Activated CD4-positive, alpha-beta memory T cell treated with anti-CD3 and anti-CD28 coated beads for 36 hours (primary cell): ENCODE data around the gene WDR74. TPM values are rescaled to one million over a fixed set of nuclear protein-coding genes. Genes with fewer than 3 reads are reported as not detected.
"Not testable (repeated sequence)": the region's sequence is repeated elsewhere in the genome, so short reads cannot be mapped to it uniquely, and the experiment has no call there.

Source experiments
- CTCF ChIA-PET: fragments of 350-600 bp; sonication (Branson Sonifier 250); formaldehyde crosslinking; loops from one replicate; lab custom pipeline; 2021; ENCODE audit warnings: antibody characterized with exemption, inconsistent platforms; lab: Charles Lee
- POLR2A ChIA-PET: fragments of 350-600 bp; sonication (Branson Sonifier 250); formaldehyde crosslinking; loops from one replicate; lab custom pipeline; 2021; ENCODE audit warnings: antibody characterized with exemption; lab: Charles Lee
- DNase-seq: peaks from one replicate; pipeline ENCODE4 v3.0.0-alpha.2; 2020
- H3K27ac Mint-ChIP-seq: one replicate; pipeline ENCODE4 v1.8.0; 2021; ENCODE audit warnings: mixed read lengths
- H3K27me3 Mint-ChIP-seq: one replicate; pipeline ENCODE4 v1.8.0; 2021; ENCODE audit warnings: mixed read lengths
- H3K36me3 Mint-ChIP-seq: one replicate; pipeline ENCODE4 v1.8.0; 2021; ENCODE audit warnings: mixed read lengths
- H3K4me1 Mint-ChIP-seq: one replicate; pipeline ENCODE4 v1.8.0; 2021; ENCODE audit warnings: low read depth, mixed read lengths
- H3K4me3 Mint-ChIP-seq: one replicate; pipeline ENCODE4 v1.8.0; 2021; ENCODE audit warnings: mild to moderate bottlenecking, mixed read lengths
- H3K9me3 Mint-ChIP-seq: one replicate; pipeline ENCODE4 v1.8.0; 2021; ENCODE audit warnings: mixed read lengths
- intact Hi-C: fragments of 100-400 bp; cut with micrococcal nuclease; formaldehyde crosslinking; loops from one replicate; pipeline ENCODE4 v1.15.1; 2023
- total RNA-seq, 2 experiments: library from RNA; stranded (reverse); gene quantifications; one replicate each; pipeline ENCODE4 v1.2.3, GENCODE V29; 2021

The WDR74 gene
- total RNA-seq, 2 experiments from 2014 or later: 72.6 to 73.0 TPM

DNA sequence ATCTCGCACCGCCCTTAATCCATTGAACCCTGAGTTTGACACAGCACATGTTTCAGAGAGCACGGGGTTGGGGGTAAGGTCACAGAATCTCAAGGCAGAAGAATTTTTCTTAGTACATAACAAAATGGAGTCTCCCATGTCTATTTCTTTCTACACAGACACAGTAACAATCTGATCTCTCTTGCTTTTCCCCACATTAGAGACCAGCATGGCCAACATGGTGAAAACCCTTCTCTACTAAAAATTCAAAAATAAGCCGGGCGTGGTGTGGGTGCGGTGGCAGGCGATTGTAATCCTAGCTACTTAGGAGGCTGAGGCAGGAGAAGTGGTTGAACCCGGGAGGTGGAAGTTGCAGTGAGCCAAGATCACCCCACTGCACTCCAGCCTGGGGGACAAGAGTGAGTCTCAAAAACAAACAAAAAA is 19.9 kb upstream of the WDR74 start:
- H3K27ac Mint-ChIP-seq, H3K27me3 Mint-ChIP-seq, H3K9me3 Mint-ChIP-seq, intact Hi-C loops, CTCF ChIA-PET, H3K4me3 Mint-ChIP-seq, DNase-seq: not testable (repeated sequence)
- POLR2A ChIA-PET: interaction anchor here (0.5 kb wide), 1 partner anchor 9 kb away, joined by 3 read pairs; no protein-coding TSS in a partner anchor
- H3K36me3 Mint-ChIP-seq: peaks cover 31% of the 10 kb centered on the region
- peaks cover 45% of the 10 kb centered on the region for H3K4me1 Mint-ChIP-seq

DNA sequence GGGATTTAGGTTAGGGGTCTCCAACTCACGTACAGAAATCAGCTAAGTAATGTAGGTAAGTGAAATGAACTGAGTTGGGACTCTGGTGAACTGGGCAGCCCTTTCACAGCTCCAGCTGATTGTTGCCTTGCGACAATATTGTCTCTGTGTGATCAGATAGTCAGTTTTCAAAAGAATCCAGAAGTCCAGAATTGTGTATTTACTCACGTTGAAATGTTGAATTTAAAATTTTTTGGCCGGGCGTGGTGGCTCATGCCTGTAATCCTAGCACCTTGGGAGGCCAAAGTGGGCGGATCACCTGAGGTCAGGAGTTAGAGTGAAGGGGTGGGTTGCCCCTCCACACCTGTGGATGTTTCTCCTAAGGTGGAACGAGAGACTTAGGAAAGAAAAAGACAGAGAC is 18.8 kb upstream of the WDR74 start:
- Mint-ChIP-seq H3K9me3 (no peaks in the 10 kb centered on the region), H3K27ac (no peak overlapping the region), H3K4me3 (peak overlapping the region; percentile 95), H3K4me1 (peaks cover 54% of the 10 kb centered on the region), H3K36me3 (peaks cover 42% of the 10 kb centered on the region), H3K27me3 (peaks cover 3% of the 10 kb centered on the region)
- intact Hi-C loops: no loop called here
- POLR2A ChIA-PET: interaction anchor here (0.8 to 9.9 kb wide), 5 partner anchors 16 to 131 kb away, joined by 3 to 443 read pairs (median 26); partner anchors contain the start of genes HNRNPUL2, SLC3A2, WDR74 and ZBTB3
- no peak for DNase-seq
- CTCF ChIA-PET: interaction anchor here (1.3 to 6.0 kb wide), 3 partner anchors 23 to 145 kb away, joined by 3 to 56 read pairs (median 4); partner anchors contain the start of genes SLC3A2 and TMEM179B

DNA sequence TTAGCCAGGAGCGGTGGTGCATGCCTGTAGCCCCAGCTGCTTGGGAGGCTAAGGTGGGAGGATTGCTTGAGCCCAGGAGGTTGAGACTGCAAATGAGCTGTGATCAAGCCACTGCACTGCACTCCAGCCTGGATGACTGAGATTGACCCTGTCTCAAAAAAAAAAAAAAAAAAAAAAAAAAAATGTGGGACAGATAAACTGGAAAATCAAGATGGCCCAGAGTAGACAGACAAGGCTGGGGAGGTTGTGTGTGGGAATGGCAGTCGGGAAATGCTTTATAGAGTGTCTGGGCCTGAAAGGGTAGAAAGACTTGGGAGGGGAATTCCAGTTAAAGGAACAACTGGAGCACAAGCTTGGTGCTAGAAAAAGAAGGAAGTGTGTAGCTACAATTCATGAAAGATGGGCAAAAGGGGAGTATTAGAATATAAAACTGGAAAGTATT is 18.2 kb upstream of the WDR74 start:
- peaks cover 3% of the 10 kb centered on the region for H3K27me3 Mint-ChIP-seq
- peak overlapping the region; percentile 95 for H3K4me3 Mint-ChIP-seq
- peaks cover 48% of the 10 kb centered on the region for H3K36me3 Mint-ChIP-seq
- H3K9me3 Mint-ChIP-seq: no peaks in the 10 kb centered on the region
- intact Hi-C loops: loop anchor here (2.0 kb wide), 1 partner anchor 245 kb away; the partner anchor contains the start of genes EML3 and ROM1
- ChIA-PET CTCF (interaction anchor here (1.3 to 6.0 kb wide), 4 partner anchors 17 to 144 kb away, joined by 3 to 56 read pairs (median 8); partner anchors contain the start of genes SLC3A2, TMEM179B and WDR74), POLR2A (interaction anchor here (0.6 to 9.9 kb wide), 9 partner anchors 15 to 287 kb away, joined by 3 to 443 read pairs (median 22); partner anchors contain the start of genes HNRNPUL2, SLC3A2, TUT1 and WDR74)
- no peak for DNase-seq
- peaks cover 57% of the 10 kb centered on the region for H3K4me1 Mint-ChIP-seq
- no peak overlapping the region for H3K27ac Mint-ChIP-seq

DNA sequence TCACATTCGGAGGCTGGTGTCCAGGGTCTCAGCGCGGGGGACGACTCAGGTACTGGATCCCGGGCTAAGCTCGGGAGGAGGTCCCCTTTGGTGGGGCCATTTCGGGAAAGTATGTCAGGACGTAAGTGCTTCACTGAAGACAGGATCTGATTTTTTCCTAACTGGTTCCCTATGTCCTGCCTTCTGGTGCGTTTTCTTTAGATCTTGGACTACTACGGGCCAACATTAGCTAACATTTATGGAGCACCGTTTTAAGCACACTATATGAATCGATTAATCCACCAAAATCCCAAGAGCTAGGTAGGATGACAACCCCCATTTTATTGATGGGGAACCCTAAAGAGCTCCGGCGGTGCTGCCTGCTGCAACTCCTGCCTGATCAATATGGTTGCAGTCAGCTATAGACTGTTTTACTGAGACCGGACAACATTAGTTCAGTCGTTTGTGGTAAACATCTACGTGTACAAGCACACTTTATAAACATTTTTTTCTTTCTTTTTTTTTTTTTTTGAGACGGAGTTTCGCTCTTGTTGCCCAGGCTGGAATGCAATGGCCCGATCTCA is 17.0 kb upstream of the WDR74 start:
- Mint-ChIP-seq H3K9me3 (no peaks in the 10 kb centered on the region), H3K27ac (peak overlapping the region; percentile 94), H3K36me3 (peaks cover 58% of the 10 kb centered on the region), H3K4me1 (peaks cover 62% of the 10 kb centered on the region), H3K27me3 (peaks cover 3% of the 10 kb centered on the region), H3K4me3 (peak overlapping the region; percentile 95)
- no peak for DNase-seq
- POLR2A ChIA-PET: interaction anchor here (0.6 to 9.9 kb wide), 29 partner anchors 8 to 300 kb away, joined by 3 to 443 read pairs (median 7); partner anchors contain the start of genes B3GAT3, C11orf98, CSKMT and HNRNPUL2
- intact Hi-C loops: loop anchor here (1.0 to 2.0 kb wide), 4 partner anchors 69 to 244 kb away; partner anchors contain the start of genes EML3, HNRNPUL2, ROM1 and TMEM179B
- CTCF ChIA-PET: interaction anchor here (0.8 to 6.0 kb wide), 9 partner anchors 16 to 432 kb away, joined by 3 to 56 read pairs (median 7); partner anchors contain the start of genes HNRNPUL2, NXF1, SLC3A2 and TMEM179B

DNA sequence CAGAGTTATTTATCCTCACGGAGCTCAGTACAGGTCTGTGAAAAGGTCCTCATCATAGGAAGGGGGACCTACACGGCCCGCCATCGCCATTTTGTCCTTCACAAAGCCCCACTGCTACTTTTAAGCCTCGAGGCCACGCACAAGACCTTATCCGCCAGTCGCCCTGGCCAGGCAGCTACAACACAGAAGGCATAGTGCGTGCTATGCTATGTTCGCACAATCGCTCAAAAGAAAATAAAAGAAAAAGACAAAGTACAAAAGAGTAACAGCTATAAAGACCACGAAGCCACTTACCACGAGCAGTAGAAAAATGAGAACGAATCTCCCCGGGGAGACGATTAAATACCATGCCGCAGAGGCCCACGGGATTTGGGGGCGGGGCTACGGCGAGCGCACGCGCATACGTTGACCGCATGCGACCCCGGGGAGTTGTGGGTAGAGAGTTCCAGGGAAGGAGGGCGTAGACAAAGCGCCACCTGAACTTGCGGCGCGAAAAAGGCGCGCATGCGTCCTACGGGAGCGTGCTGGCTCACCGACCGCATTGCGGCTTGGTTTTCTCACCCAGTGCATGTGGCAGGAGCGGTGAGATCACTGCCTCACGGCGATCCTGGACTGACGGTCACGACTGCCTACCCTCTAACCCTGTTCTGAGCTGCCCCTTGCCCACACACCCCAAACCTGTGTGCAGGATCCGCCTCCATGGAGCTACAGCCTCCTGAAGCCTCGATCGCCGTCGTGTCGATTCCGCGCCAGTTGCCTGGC is 16.4 kb upstream of the WDR74 start:
- CTCF ChIA-PET: interaction anchor here (0.7 to 6.0 kb wide), 9 partner anchors 15 to 431 kb away, joined by 3 to 56 read pairs (median 7); partner anchors contain the start of genes HNRNPUL2, NXF1, SLC3A2 and TMEM179B
- H3K36me3 Mint-ChIP-seq: peaks cover 58% of the 10 kb centered on the region
- no peaks in the 10 kb centered on the region for H3K9me3 Mint-ChIP-seq
- H3K27ac Mint-ChIP-seq: peak overlapping the region; percentile 94
- peak overlapping the region; percentile 95 for H3K4me3 Mint-ChIP-seq
- DNase-seq: peak; percentile 99
- H3K27me3 Mint-ChIP-seq: peaks cover 3% of the 10 kb centered on the region
- intact Hi-C loops: loop anchor here (1.0 to 2.0 kb wide), 7 partner anchors 13 to 243 kb away; partner anchors contain the start of genes EML3, HNRNPUL2, NXF1 and ROM1
- peaks cover 57% of the 10 kb centered on the region for H3K4me1 Mint-ChIP-seq
- POLR2A ChIA-PET: interaction anchor here (0.6 to 9.9 kb wide), 34 partner anchors 8 to 729 kb away, joined by 3 to 443 read pairs (median 6); partner anchors contain the start of genes B3GAT3, C11orf98, CSKMT and HNRNPUL2

DNA sequence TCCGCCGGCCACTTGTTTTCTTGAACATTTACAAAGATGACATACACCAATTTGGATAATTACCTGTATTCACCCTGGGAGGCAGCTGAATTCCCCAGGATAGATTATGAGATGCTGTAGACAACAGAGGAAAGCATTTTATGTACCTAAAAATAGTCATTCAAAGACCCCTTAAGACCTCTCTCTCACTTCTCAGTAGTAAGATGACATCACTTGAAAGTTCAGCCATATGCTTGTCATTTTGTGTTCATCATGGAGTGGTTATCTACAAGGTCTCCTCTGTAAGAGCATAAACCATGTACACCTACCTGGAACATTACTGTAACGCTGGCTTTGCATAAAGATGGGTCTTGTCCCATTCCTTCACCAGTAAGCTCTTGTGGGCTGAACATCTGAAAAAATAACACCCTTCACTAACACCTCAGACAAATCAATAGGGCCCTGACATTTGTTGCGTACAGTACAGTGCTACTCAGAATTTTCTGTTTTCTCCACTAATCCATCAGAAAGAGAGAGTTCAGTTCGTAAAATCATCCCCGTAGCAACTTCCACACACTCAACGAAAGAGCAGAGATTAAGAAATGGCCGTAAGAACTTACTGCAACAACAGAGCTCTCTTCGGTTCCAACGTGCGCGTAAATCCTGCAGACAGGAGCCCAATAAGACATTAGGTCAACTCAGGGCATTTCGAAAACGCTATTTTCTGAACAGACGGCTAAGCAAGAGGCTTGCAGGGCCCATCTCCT is 15.6 kb upstream of the WDR74 start:
- CTCF ChIA-PET: interaction anchor here (0.7 to 6.0 kb wide), 7 partner anchors 14 to 128 kb away, joined by 3 to 56 read pairs (median 7); partner anchors contain the start of genes HNRNPUL2, NXF1, SLC3A2 and TMEM179B
- Mint-ChIP-seq H3K27ac (peak overlapping the region; percentile 94), H3K9me3 (no peaks in the 10 kb centered on the region), H3K27me3 (peaks cover 3% of the 10 kb centered on the region), H3K4me1 (peaks cover 52% of the 10 kb centered on the region), H3K4me3 (peak overlapping the region; percentile 95), H3K36me3 (peaks cover 58% of the 10 kb centered on the region)
- DNase-seq: no peak
- intact Hi-C loops: loop anchor here (1.0 kb wide), 3 partner anchors 13 to 50 kb away; partner anchors contain the start of genes NXF1 and SLC3A2
- POLR2A ChIA-PET: interaction anchor here (0.8 to 9.9 kb wide), 31 partner anchors 10 to 729 kb away, joined by 3 to 443 read pairs (median 6); partner anchors contain the start of genes B3GAT3, C11orf98, CSKMT and HNRNPUL2

DNA sequence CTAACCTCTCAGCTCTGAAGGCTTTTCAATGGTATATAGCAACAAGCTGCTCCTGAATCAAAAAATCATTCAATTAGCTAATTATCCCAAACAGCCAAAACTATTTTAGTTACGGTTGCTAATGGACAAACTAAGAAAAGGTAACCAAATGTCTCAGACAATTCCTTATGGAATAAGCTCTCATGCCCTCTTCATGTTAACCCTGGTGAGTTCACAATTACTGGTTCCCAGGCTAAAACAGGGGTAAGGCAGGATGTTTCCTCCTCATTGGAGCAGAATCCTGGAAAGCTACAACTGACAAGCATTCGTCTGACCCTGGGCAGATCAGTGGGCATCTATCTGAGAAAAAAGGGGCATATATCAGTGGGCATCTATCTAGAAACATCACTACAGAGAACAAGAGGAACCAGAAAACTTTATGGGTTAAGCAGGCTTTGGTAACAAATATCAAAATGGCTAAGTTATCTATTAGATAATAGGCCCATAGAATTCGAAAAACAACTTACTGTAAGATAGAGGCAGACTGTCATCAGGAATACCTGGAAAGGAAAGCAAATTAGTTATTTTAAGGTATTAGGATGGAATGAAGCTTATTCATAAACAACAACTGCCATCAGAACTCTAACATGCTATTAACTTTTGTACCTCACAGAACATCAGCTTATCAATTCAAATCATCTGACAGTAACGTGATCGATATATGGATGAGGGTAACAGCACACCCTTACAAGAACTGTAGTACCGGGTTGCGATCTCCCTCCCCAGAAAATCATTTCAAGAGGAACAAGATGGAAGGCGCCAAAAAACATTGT is 14.8 kb upstream of the WDR74 start:
- ChIA-PET POLR2A (interaction anchor here (0.6 to 9.9 kb wide), 20 partner anchors 11 to 263 kb away, joined by 3 to 443 read pairs (median 16); partner anchors contain the start of genes C11orf98, CSKMT, HNRNPUL2 and LBHD1), CTCF (interaction anchor here (1.3 to 6.0 kb wide), 4 partner anchors 13 to 67 kb away, joined by 3 to 56 read pairs (median 18); partner anchors contain the start of genes SLC3A2 and TMEM179B)
- H3K36me3 Mint-ChIP-seq: peaks cover 57% of the 10 kb centered on the region
- DNase-seq: no peak
- intact Hi-C loops: no loop called here
- peaks cover 46% of the 10 kb centered on the region for H3K4me1 Mint-ChIP-seq
- H3K9me3 Mint-ChIP-seq: no peaks in the 10 kb centered on the region
- peaks cover 3% of the 10 kb centered on the region for H3K27me3 Mint-ChIP-seq
- H3K27ac Mint-ChIP-seq: peak overlapping the region; percentile 94
- H3K4me3 Mint-ChIP-seq: peak overlapping the region; percentile 95

DNA sequence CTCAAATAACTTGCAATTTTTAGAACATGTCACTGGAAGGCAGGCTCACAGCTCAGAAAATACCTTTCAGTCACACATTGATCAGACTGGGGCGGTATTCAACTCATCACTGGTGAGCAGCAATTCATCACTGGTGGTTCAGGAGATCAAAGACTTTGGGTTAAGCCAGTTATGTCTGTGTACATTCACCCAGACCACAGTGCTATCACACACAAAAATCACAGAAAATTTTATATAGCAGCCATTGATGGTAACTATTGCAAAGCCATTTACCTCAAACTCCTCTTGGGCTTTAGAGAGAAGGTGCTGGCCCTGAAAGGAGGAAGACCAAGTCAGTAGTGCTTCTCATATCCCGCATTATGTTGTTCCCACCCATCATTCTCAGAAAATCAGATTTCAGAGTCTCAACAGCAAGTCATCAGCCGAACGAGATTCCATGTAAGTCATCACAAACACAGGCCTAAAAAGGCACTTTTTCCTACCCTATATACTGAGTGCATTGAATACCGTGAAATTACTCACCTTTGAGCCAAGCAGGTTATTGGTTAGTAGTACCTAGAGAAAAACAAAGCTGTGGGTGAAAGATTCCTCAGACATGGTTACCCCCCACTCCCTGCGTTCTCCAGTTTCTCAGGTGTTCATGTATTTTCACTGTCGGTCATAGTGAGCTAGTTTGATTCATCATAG is 14.0 kb upstream of the WDR74 start:
- CTCF ChIA-PET: interaction anchor here (1.3 to 6.0 kb wide), 4 partner anchors 12 to 66 kb away, joined by 3 to 56 read pairs (median 18); partner anchors contain the start of genes SLC3A2 and TMEM179B
- peaks cover 3% of the 10 kb centered on the region for H3K27me3 Mint-ChIP-seq
- peaks cover 42% of the 10 kb centered on the region for H3K4me1 Mint-ChIP-seq
- H3K36me3 Mint-ChIP-seq: peaks cover 57% of the 10 kb centered on the region
- peak overlapping the region; percentile 94 for H3K27ac Mint-ChIP-seq
- H3K9me3 Mint-ChIP-seq: no peaks in the 10 kb centered on the region
- POLR2A ChIA-PET: interaction anchor here (1.0 to 9.9 kb wide), 14 partner anchors 11 to 262 kb away, joined by 3 to 443 read pairs (median 31); partner anchors contain the start of genes C11orf98, CSKMT, HNRNPUL2 and LBHD1
- intact Hi-C loops: no loop called here
- peak; percentile 49 for DNase-seq
- H3K4me3 Mint-ChIP-seq: peak overlapping the region; percentile 95

DNA sequence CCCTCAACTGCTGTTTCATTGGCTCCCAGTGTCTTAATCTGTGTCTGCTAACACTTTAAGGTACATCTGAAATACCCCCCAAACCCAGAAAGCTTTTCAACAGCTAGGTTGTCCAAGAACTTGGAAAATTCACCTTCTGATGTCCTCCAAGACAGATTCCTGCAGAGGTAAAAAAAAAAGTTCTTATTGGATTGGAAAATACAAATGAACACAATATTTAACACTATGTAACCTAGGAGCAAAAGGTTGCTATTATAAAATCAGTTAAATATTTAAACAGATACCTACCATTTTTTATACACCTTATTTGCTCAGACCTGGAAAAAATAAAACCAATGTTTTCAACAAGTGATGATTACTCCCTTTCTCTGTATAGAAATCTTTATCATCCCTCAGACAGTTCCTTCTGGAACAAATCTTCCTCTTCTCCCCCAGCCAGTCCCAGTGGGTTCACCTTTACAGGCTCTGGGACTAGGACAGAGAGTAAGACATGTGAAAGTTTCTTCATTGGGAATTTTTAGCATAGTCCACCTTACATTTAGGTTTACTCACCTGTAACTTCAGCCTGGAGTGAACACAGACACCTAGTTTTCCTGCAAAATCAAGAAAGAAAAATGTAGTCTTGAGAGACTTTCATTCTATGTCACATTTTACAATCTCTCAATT is 13.3 kb upstream of the WDR74 start:
- Mint-ChIP-seq H3K4me1 (peaks cover 35% of the 10 kb centered on the region), H3K36me3 (peaks cover 50% of the 10 kb centered on the region), H3K27ac (peak overlapping the region; percentile 94), H3K27me3 (peaks cover 3% of the 10 kb centered on the region), H3K4me3 (peak overlapping the region; percentile 95), H3K9me3 (no peaks in the 10 kb centered on the region)
- intact Hi-C loops: no loop called here
- ChIA-PET CTCF (interaction anchor here (0.8 to 6.0 kb wide), 3 partner anchors 9 to 66 kb away, joined by 3 to 56 read pairs (median 10); partner anchors contain the start of genes SLC3A2 and TMEM179B), POLR2A (interaction anchor here (0.6 to 9.9 kb wide), 7 partner anchors 11 to 208 kb away, joined by 3 to 443 read pairs (median 11); partner anchors contain the start of genes C11orf98, CSKMT, LBHD1 and SLC3A2)
- DNase-seq: no peak
